Measurements from ENCODE around the gene ELL2.
"Not testable (repeated sequence)": the region's sequence is repeated elsewhere in the genome, so short reads cannot be mapped to it uniquely, and the experiment has no call there.

ELL2 gene

DNA sequence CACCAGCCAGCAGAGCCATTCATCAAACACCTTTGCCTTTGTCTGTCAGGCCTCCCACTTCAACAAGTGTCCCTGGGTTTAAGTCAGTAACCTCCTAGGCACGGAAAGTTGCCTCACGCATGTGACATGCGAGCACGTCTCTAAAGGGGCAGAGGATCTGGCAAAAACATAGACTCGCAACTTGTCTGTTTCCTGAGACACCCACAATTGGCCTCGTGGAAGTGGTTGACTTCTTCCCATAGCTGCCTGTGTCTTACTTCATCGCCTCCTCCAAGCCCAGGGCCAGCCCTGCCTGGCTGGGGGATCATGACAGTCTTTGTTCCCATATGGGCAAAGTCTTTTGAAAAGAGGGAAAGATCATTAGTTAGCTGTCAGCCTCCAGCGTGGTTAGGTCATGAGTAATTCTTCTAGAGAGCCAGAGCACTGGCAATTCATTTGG, 103.6 kb downstream of the ELL2 start:
- no peak for DNase-seq

DNA sequence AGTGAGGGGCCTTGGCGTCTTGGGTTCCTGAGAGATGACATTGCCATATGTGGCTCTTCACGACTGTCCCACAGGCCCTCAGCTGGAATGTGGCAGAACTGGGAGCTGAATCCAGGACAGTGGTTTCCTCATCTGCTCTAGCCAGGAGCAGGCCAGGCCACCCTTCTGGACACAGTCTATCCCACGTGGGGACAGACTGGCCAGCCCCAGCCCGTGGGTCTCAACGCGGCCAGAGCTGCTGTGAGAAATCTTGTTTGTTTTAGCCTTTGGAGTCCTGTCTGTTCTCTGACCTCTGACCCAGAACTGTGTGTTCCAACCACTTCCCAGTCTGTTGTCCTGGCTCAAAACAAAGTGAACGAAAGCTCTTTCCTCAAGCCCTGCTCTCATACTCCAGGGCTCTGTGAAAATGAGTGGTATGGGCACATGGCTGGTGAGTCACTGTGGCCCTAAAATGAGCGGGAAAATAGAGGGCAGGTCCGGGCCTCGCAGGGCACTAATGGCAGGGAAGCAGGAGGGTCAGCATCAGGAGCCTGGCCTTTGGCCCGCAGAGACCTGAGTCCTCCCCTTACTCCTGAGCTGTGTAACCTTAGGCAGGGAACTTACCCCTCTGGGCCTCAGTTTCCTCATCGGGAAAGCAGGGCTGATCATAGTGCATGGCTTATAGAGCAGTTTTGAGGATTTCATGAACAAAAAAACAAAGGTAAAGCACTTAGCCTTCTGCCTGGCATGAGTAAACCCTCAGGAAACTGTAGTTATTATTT, 104.3 kb downstream of the ELL2 start:
- DNase-seq = no peak

DNA sequence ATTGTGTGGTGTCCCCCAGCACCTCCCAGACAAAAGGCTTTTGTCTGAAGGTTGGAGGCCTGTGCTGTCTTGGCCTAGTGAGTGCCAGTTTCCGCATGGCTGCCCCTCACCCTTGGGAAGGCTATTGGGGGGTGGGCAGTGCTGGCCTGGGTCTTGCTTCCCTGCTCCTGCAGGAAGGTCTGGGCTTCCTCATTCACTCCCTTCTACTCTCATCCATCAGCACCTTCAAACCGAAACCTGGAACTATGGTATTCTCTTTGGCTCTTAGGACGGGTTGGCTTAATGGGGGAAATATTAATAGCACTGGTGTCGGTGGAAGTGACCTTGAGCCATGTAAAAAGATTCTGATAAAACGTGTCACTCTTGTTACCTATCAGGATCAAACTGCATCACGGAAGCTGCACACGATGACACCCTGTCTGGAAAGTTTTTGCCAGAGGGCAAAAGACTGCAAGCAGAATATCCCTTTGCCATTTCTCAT, 105.1 kb downstream of the ELL2 start:
- DNase-seq = no peak

DNA sequence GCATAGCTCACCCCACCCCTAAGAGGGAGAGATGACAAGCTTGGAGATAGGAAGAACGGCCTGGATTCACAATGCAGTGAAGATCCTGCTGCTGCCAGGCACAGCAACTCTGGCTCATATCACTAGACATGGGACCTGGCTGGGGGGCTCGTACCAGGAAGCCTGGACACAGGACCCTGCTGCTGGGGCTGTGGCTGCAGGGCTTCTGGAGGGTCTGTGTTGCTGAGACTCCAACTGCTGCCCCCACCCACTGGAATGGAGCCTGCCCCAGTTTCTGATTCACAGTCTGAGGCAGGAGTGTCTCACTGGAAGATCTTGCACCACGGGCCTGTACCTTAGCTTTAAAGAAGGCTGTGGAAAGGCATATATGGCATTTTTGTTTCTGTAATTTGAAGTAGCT, 108.2 kb downstream of the ELL2 start:
- no peak for DNase-seq

DNA sequence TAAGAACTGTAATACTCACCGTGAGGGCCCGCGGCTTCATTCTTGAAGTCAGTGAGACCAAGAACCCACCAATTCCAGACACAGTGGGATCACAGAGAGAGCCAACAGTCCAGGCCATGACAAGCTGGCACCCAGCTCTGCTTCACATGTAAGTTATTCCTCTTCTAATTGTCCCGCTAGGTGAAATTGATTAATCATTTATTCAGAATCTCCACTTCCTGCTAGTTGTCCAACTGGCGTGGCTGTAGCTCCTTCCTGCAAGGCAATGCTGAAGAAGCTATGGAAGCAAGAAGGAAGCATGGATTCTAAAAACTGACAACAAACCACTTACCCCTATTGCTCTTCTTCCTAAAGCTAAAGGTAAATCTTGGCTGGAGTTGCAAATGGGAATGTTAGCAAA, 109.1 kb downstream of the ELL2 start:
- DNase-seq = no peak

DNA sequence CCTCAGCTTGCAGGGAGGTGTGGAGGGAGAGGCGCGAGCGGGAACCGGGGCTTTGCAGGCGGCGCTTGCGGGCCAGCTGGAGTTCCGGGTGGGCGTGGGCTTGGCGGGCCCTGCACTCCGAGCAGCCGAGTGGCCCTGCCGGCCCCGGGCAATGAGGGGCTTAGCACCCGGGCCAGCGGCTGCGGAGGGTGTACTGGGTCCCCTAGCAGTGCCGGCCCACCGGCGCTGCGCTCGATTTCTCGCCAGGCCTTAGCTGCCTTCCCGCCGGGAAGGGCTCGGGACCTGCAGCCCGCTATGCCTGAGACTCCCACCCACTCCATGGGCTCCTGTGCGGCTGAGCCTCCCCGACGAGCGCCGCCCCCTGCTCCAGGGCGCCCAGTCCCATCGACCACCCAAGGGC, 110.5 kb downstream of the ELL2 start:
- DNase-seq = not testable (repeated sequence)

DNA sequence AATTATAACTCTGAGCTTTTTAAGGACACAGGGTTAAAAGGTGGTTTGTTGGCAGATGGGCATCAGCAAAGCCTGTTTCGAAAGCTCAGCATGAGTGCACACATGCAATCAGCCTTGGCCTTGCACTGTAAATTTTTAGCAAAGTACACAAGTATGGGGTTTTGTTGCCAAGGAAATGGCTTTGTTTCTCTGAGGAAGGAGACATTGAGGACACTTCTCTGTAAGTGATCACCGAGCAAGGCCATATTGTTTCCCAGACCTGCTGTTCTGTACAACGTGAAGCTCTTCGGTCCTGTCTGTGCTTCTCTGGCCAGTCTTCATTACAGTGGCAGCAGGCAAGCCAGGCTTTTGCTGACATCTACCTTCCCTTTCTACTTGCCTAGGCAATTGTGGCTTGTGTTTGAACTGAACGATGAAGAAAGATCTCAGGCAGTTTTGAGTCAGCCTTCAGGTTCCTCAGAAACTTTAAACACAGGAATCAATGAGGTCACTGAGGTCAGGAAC, 111.2 kb downstream of the ELL2 start:
- no peak for DNase-seq

DNA sequence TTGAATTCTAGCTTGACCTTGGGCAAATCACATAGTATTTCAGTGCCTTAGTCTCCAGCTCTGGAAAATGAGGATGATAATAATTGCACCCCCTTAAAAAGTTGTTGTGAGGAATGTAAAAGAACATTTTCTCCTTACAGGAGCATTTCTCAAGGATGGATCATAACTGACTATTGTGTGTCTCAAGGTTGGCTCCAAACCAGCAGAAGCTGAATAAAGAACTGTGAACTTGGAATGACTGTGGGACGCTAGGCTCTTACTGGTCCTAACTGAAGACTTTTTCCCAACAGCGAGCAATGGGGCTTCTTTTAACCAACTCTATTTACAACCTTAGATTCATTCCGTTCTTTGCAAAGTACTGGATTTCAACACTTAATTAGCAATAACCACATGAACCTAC, 113.0 kb downstream of the ELL2 start:
- no peak for DNase-seq

DNA sequence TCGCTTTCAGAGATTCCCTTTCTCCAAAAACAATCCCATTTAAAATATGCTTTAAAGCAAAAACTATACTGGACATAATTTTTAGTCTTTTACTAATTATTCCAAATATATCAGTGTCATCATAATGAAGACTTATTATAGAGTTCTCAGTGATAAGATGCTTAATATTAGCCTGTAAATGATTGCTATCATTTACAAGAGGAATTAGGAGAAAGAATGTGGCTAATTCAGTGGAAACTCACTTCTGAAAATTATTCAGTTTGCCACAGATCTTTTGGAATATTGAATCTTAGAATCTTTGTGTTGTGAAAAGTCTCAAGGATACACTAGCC, 114.4 kb downstream of the ELL2 start:
- no peak for DNase-seq

DNA sequence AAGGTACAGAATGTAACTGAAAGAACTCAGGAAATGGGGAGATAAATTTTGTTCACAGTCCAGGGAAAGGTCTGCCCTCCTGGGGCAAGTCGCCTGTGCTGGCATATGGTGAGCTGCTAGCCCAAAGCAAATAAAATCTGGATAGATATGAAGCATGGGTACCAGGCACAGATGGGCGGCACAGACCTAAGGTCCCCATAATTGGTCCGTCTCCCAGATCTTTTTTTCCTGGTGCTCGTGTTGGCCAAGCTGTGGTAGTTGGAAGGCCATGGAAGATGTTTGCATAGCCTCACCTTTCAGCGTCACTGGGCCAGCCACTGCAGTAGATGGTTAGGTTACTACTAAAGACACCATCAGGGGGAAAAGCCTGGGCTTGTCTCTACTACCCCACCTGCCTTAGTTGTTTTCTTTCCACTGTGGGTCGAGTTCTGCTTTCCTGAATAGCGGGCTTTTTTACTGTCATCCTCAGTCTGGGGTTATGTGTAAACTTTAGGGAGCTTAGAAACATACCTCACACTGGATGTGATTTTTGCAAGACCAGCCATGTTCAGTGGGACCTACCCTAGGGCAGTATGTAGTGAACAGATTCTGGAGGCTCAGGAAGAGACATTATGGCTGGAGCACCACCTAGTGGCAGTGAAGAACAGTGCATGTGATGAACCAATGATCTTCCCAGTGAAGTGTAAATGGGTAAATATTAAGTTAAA, 114.9 kb downstream of the ELL2 start:
- DNase-seq = peak; percentile 31

DNA sequence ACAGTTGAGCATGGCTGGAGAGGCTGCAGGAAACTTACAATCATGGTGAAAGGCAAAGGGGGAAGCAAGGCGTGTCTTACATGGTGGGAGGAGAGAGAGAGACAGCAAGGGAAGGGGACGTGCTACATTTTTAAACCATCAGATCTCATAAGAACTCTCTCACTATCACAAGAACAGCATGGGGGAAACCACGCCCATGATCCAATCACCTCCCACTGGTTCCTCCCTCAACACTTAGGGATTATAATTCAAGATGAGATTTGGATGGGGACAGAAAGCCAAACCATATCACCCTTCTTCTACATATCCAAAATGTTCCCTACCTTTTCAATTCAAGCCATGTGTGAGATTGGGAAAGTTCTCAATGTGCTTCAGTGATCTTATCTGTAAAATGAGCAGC, 116.3 kb downstream of the ELL2 start:
- DNase-seq = no peak

DNA sequence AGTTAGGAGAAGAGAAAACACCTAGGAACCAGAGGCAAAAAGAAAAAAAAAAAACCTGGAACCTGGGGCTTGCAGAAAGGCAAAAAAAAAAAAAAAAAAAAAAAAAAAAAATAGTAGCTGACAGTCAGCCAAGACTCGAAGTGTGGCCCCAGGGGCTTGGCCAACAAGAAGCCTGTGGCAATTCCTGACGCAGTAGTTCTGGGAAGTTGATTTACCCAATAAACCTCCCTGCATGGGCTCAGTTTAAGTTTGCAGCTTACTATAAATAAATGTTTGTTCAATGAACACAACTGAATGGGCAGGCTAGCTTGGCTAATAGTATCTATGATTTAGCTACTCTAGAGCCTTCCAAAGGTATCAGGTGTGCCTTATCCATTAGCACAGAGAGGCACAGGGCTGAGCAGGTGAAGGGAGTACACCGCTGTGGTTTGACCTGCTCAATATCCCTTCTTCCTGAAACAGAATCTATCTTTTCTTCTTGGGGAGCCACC, 117.9 kb downstream of the ELL2 start:
- DNase-seq = no peak

DNA sequence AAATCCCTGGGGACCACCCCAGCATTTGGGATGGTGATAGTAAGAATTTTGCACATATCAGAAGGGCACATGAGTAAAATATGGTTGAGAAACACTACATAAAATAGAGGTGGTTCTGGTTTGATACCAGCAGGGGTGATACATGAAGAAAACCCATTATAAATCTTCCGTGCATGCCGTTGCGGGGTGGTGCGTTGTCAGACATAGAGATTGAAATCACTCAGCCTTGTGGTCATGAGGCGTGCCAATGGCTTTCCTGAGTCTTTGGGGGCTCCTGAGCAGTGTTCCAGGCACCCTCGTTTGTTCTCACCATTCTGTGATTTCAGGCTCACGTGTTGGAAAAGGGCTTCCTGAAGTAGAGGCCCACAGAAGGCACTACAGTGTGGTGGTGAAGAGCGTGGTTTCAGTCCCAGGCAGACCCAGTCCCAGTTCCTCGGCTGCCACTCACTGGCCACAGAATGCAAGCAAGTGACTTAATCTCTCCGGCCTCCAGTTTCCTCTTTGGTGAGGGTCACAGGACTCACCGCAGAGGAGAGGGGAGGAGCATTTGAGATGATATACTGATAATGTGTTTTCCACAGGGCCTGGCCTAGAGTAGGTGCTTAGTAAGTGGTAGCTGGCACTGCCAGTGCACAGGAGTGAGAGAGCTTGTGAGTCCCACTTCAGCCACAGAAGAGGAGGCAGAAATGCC, 118.7 kb downstream of the ELL2 start:
- DNase-seq = no peak

DNA sequence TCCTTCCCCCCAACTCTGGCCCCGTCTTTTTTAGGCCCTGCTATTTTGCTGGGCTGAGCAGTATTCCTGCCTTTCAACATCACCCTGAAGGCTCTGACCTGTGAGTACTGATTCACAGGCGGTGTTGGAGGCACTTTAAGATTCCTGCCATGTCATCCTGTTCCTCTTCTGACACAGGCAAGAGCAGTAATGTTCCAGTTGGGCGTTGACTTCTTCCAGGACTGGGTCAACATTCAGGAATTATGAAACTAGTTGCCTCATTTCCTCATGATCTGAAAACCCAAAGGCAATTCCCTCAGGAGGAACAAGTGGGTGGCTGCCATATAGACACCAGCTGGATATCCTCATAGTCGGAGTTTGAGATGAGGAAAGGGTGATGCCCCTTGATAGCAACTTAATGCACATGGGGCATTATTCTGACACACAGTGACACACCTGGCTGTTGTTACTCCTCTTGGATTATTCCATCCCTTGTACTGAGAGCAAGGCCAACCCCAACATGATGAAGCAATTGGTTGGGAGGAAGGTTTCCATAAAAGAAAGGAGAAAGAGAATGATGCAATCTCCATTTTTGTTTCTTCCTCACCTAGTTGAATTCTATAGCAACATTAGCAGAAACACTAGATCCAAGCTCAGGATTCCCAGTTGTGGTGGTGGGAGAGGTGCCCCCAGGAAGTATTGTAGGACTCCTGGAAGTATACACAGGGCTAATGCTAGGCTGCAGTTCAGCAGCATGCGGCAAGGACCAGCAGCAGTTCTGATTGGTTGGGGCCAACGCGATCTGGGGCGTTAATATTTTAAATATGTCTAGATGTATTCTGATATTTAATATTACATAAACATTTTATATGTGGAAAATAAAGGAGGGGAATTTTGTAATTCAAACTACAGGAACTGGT, 119.5 kb downstream of the ELL2 start:
- no peak for DNase-seq

DNA sequence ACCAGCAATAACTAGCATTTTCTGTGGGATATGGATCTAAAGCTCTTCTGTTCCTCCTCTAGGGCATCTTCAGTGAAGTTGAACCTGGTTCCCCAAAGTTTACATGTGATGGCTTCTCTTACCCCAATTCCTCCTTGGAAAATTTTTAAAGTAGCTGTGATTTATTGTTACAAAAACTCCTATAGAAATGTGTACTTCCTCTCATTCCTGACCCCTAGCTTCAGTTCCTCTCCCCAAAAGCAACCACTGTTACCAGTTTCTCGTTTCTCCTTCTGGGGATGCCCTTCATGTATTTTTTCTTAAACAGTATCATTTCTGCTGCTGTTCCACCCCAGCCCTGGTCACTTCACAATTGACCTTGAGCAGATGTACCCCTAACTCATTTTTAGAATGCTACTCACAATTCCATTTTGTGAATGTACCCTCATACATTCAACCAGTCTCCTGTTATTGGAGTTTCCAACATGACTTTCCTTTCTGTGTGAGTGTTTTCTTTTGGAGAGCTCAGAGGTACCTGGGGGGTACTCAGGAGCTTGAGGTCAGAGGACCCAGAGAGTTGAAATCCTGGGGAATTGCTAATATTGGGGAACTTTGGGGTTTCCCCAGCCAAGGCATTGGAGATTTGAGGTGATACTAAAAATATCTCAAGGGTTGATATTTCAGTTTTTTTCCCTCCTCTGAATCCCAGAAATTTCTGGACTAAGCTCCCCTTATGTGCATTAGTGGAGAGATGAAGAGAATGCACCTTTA, 120.5 kb downstream of the ELL2 start:
- no peak for DNase-seq

DNA sequence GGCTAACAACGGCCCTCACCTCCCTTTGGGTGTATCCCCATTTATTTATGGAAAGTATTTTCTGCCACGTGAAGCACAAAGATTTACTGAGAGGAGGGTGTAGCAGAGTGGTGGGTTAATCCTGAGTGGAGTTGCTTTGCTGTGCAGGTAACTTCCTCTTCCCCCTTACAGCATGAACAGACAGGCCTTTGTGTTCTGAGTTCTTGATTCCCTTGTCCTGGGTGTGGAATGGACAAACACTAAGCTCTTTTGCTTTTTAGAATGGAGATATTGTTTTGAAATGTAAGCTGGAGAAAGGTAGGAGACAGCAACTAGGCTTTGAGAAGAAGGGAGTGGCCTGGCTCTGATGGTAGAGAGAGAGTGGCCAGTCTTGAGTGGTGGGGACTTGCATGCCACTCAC, 122.0 kb downstream of the ELL2 start:
- DNase-seq = no peak

DNA sequence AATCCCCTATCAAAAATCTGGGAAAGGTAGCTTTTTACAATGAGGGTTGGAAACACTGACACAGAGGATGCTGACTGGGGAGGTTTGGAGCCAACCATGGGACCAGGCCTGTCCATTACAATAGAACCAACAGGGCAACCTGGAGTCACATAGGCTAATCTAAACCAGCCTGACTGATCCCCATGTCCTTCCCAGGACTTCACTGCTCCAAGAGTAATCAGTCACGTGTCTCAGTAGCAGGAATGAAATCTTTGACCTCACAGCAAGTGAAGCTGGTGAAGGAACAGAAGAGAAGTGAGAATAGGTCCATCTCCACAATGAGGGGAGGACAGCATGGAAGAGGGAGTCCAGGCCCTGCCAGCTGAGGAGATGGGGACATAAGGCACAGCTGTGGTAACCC, 123.1 kb downstream of the ELL2 start:
- DNase-seq = no peak

DNA sequence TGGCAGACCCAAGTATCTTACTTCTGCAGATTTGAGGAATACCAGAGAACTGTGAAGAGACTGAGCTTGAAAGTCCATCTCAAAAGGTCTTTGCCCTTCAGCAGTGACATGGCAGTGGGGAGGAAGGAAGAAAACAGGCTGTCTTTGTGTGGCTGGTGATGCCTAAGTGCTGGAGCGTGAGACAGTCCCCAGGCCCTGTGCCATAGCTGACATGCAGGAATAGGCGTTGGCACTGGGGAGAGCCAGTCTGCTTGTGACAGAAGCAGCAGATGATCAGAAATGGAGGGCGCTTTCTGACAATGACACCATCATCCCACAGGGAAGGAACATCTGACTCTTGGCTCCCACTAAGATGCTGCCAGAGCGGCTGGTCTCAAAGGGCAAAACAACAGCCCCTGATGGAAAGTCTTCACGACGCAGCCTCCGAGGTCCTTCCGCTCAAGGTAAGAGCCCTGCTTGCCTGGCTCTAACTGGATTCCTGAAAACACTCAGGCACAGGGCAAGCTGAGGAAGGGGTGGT, 123.6 kb downstream of the ELL2 start:
- DNase-seq = no peak

DNA sequence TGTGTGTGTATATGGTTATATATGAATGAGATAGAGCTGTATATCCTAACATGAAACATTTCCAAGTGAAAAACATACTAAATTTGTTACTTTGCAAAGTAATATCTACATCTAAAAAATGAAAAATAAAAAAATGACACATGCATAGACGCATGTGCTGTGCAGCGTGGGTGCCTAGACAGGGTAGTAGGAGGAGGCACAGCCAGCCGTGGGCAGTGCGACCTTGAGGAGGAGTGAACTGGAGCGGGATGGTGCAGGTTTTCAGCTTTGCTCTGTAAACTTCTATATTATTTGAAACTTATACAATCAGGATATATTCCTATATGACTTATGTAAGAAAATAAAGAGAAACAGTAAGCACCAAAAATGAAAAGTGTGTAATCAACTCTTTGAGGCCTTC, 124.2 kb downstream of the ELL2 start:
- no peak for DNase-seq

DNA sequence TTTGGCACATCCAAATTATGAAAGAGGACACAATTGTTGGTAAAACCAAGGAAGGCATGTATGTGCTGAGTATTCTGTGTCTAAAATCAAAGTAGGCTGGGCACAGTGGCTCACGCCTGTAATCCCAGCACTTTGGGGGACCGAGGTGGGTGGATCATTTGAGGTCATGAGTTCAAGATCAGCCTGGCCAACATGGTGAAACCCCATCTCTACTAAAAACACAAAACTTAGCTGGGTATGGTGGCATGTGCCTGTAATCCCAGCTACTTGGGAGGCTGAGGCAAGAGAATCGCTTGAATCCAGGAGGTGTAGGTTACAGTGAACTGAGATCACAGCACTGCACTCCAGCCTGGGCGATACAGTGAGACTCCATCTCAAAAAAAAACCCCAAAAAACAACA, 124.7 kb downstream of the ELL2 start:
- not testable (repeated sequence) for DNase-seq

DNA sequence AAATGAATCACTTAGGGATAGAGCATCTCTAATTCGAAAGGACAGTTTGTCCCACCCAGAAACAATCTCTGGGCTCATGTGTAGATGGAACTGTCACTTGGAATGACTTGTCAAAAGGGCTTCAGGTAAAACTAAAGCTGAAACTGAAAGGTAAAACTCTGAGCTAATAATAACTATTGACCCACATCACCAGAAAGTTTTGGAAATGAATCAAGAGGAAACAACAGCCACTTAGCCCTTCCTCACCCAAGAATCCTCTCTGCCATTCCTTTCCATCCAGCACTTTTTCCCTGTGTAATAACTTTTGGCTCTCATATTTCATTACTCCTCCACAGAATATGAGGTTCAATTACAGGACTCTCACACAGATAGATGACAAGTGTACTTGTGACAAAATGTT, 125.1 kb downstream of the ELL2 start:
- DNase-seq = no peak
